HG03565 (cell line): ENCODE data around the gene ABCB9.

Experiments
- ATAC-seq: cut with Tn5 transposase; IDR thresholded peaks from one replicate; pipeline ENCODE4 v1.9.1; 2021; ENCODE audit warnings: mild to moderate bottlenecking, moderate library complexity; ENCODE audit not compliant: unreplicated experiment

ABCB9 gene

DNA sequence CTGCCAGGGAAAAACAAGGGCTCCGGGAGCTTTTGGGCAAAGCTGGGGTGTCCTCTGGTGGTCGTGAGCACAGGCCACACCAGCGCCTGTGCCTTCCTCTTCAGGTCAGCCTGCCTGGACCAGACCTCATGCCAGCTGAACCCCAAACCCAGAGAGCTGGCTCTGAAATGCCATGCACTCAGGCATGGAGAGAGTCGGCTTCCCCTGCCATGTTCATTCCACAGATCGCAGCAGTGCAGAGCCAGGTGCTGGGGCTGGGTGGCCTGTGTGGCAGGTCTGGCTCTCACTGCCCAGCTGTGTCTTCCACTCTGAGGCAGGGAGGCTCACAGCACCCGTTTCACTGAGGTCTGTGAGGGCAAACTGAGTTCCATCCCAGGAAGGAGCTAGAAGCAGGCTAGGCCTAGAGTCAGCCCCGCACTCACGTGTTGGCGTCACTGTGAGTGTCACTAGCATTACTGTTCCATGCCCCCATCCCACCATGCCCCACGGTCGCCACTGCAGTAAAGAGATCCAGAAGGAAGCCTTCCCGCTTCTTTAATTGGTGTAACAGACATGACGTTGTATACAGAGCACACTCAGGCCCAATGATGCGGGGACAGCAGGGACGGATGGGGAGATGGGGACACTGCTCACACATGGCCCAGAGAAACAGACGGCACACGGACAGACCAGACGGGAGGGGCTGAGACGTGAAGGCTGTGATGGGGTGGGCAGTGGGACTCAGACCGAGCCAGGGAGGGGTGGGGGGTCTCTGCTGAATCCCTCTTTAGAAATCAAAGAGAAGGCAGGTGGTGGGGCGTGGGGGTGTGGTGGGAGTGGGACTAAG lies 16.9 kb upstream of the ABCB9 start:
- no peak for ATAC-seq

- no peak for ATAC-seq
These were observed 16.2 kb upstream of the ABCB9 start for GRCh38 chr12:122982477-122982815.

DNA sequence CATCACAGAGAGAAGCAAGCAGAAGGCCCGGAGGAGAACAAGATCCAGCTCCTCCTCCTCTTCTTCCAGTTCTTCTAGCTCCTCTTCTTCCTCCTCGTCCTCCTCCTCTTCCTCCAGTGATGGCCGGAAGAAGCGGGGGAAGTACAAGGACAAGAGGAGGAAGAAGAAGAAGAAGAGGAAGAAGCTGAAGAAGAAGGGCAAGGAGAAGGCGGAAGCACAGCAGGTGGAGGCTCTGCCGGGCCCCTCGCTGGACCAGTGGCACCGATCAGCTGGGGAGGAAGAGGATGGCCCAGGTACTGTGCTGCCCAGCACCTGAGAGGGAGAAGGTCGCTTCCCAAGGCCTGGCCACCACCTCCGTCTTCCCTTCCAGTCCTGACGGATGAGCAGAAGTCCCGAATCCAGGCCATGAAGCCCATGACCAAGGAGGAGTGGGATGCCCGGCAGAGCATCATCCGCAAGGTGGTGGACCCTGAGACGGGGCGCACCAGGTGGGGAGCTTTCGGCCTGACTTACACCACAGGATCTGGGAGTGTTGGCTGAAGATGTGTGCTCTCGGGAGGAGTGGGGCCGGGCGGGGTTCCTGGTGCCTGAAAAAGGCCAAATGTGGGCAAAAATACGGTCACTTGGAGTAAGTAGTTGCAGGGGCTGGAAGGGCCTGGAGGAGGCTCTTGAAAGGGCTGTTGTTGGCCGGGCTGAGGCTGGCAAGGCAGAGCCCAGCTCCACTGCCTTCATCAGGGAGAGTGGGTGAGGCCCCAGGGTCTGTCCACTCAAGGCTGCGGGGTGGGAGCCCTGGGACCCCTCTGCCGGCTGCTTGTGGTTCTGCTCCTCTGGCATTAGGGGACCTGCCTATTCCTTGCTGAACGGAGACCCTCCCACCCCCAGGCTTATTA lies 15.6 kb upstream of the ABCB9 start:
- no peak for ATAC-seq

- ATAC-seq = peak; percentile 4
These were observed 14.8 kb upstream of the ABCB9 start for GRCh38 chr12:122981036-122981471.

DNA sequence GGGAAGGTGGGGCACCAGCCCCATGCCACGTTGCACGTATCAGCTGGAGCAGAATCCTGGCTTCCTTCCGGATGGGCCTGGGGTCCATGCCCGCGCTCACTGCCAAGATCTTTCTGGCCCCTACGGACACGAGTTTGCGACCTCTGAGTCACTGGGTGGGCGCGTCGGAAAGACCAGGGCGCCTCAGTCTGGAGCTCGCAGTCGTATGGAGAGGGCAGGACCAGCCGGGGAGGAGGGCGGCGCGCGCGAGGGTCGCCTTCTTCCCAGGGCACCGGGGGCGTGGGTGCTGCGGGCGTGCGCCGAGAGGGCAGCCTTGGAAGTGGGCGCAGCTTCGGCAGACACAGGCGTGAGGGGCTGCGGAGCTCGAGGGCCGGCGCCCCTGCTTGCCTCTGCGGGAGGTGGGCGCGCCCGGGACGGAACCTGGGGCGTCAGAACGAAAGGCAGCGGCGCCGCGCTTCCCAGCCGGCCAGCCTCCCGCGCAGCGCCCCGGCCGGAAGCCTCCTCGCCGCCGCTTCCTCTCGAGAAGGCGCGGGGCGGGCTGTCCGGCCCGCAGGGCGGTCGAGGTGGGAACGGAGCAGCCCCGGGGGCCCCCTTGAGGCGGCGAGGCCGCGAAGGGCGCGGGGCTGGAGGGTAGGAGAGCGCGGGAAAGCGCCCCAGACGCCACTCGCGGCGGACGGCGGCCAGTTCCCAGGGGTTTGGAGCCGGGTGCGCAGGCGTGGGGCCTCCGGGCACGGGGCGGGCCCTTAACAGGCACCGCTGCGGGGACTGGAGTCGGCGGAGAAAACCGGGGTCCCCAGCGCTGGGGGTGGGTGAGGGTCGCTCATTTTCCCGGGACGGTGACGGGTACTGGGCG lies 14.1 kb upstream of the ABCB9 start, which contains the start of gene ARL6IP4:
Gene ARL6IP4 (plus strand): TSS at position 499 of the 853 bp plus-strand sequence. CDS start 459 bp downstream, outside the sequence.
- peak; percentile 51 for ATAC-seq

GRCh38 chr12:122979908-122980182 lies 13.6 kb upstream of the ABCB9 start:
- ATAC-seq = no peak

- ATAC-seq = no peak
These were observed 13.0 kb upstream of the ABCB9 start for GRCh38 chr12:122979001-122979907.

DNA sequence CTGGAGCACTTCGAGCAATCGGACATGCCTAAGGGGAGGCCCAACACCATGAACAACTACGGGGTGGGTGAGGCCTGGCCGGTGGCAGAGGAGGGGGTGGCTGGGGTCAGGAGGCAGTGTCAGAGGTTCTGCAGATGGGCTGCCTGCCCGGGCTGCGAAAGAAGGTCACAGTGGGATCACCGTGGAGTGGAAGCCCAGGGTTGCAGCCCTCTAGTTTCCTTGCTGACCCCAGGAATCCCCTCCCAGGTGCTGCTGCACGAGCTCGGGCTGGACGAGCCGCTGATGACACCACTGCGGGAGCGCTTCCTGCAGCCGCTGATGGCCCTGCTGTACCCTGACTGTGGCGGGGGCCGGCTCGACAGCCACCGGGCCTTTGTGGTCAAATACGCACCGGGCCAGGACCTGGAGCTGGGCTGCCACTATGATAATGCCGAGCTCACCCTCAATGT lies 12.3 kb upstream of the ABCB9 start:
- ATAC-seq = no peak

- no peak for ATAC-seq
These were observed 11.6 kb upstream of the ABCB9 start for GRCh38 chr12:122977655-122978392.

DNA sequence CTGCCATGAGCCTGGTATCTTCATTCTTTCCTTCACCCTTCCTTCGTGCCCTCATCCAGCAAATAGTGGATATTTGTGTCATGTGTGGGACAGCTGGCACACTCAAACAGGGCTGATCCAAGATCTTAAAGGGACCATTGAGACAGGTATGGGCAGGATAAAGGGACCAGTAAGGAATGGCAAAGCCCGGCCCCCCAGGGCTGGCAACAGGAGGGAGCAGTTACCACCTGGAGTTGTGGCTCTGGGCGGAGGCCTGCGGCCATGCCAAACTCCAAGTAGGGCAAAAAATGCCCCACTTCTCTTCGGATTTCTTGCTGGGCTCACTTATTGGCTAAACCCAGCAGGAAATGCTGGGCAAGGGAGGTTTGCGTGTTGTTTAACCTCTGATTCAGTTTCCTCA lies 10.9 kb upstream of the ABCB9 start:
- no peak for ATAC-seq

DNA sequence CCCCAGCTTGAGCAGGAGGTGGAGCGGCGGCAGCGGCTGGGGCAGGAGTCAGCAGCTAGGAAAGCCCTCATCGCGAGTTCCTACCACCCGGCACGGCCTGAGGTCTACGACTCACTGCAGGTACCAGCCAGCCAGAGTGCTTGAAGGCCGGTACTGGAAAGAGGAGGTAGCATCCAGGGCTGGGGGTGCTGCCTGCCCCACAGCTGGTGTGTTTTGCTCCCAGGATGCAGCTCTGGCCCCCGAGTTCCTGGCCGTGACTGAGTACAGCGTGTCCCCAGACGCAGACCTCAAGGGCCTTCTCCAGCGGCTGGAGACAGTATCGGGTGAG lies 10.3 kb upstream of the ABCB9 start:
- no peak for ATAC-seq

GRCh38 chr12:122975790-122976647 lies 9.8 kb upstream of the ABCB9 start:
- no peak for ATAC-seq

GRCh38 chr12:122974892-122975789 lies 8.9 kb upstream of the ABCB9 start, which contains the start of gene OGFOD2:
TSS of gene OGFOD2 (plus strand) at chr12:122975244. CDS start at chr12:122975252, 8 bp downstream.
- ATAC-seq = peak; percentile 58

DNA sequence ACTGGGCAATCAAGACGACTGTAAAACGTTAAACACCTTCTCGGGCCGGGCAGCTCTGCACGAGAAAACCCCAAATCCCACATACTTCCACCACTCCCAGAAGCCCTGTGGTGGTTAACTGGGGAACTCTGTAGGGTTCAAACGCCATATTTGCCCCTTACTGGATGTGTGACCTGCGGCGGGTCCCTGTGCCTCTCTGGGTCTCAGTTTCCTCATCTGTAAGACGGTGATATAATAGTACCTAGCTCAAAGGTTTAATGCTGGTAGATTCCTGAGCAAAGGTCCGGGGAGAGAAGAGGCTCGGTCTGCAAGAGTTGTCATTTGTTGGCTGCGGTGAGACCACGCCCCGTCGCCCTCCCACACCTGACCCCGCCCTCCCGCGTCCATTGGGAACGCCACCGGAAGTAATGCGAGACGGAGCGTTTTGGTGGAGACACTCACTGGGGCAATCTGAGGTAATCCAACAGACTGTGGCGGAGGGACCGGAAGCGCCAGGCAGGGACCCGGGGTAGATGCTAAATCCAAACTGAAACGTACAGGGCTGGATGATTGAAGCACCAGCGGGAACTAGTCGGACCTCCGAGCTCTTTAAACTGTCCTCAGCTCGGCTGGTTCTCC lies 8.1 kb upstream of the ABCB9 start:
- ATAC-seq = peak; percentile 59

- no peak for ATAC-seq
These were observed 3.4 kb upstream of the ABCB9 start for GRCh38 chr12:122969676-122970075.

GRCh38 chr12:122968104-122968503 lies 1.8 kb upstream of the ABCB9 start:
- no peak for ATAC-seq
